Endothelial cell of umbilical vein (primary cell): ENCODE data around the gene DPF3. TPM values are rescaled to one million over a fixed set of nuclear protein-coding genes. Genes with fewer than 3 reads are reported as not detected.

Experiments
- BruUV-seq: library from RNA; stranded (reverse); fragments of 400-500 nt; replicated peaks from 2 replicates; lab custom pipeline; 2021; lab: Mats Ljungman, UMichigan
- CTCF ChIA-PET: fragments of 300-600, 350-600 bp; sonication (Branson Sonifier 250); formaldehyde crosslinking; loops from one replicate; lab custom pipeline; 2021; ENCODE audit warnings: antibody characterized with exemption, inconsistent platforms; lab: Charles Lee
- POLR2A ChIA-PET: fragments of 300-600, 350-600 bp; sonication (Branson Sonifier 250); formaldehyde crosslinking; loops from one replicate; lab custom pipeline; 2021; ENCODE audit warnings: antibody characterized with exemption, inconsistent platforms; lab: Charles Lee
- DNase-seq: peaks from one replicate; pipeline ENCODE4 v3.0.0-alpha.2; 2011; ENCODE audit warnings: low read depth, low spot score
- FAIRE-seq: peaks from 2 replicates; lab custom pipeline; 2011; peaks lifted over from hg19 to GRCh38; lab: Jason Lieb, UNC
- H2AFZ ChIP-seq: 2 replicates; pipeline ENCODE4 v1.6.0; 2012; ENCODE audit warnings: low read depth, low read length, control low read depth, inconsistent platforms
- H3K27ac ChIP-seq: 2 replicates; pipeline ENCODE4 v1.5.1; 2011; ENCODE audit warnings: low read depth, mild to moderate bottlenecking, control low read depth, low read length, moderate library complexity; ENCODE audit not compliant: insufficient read depth
- H3K27me3 ChIP-seq, 2 experiments: 2 replicates each; pipeline versions ENCODE4 v1.6.0 to v1.6.1; 2011; ENCODE audit warnings: low read length in 2 of 2, mixed read lengths in 1 of 2; ENCODE audit not compliant: control insufficient read depth in 2 of 2, insufficient read depth in 2 of 2
- H3K36me3 ChIP-seq, 2 experiments: 2 replicates in 1 of 2; 3 replicates in 1 of 2; pipeline ENCODE4 v1.5.1; 2011; ENCODE audit warnings: low read length in 2 of 2, mild to moderate bottlenecking in 1 of 2, moderate library complexity in 1 of 2; ENCODE audit not compliant: control insufficient read depth in 2 of 2, insufficient read depth in 2 of 2; ENCODE audit errors: extremely low read depth in 1 of 2
- H3K4me1 ChIP-seq: 3 replicates; pipeline ENCODE4 v1.5.1; 2011; ENCODE audit warnings: mild to moderate bottlenecking, low read length; ENCODE audit not compliant: control insufficient read depth, insufficient read depth; ENCODE audit errors: extremely low read depth
- H3K4me2 ChIP-seq: 2 replicates; pipeline ENCODE4 v1.6.1; 2011; ENCODE audit warnings: low read length, control low read depth, mixed read lengths; ENCODE audit not compliant: insufficient read depth
- H3K4me3 ChIP-seq, 3 experiments: fragments of 200-600 bp in 1 of 3; sonication (generic), shearing (Covaris generic) in 1 of 3; replicated peaks in 1 of 3; 2 replicates each; pipeline ENCODE4 v1.5.1; 2011 to 2016; ENCODE audit warnings: control low read depth in 3 of 3, low read length in 3 of 3, mild to moderate bottlenecking in 2 of 3, inconsistent platforms in 1 of 3, low read depth in 1 of 3, moderate library complexity in 1 of 3; ENCODE audit not compliant: insufficient read depth in 1 of 3
- H3K79me2 ChIP-seq: 2 replicates; pipeline ENCODE4 v1.6.0; 2012; ENCODE audit warnings: low read length, inconsistent platforms; ENCODE audit not compliant: control insufficient read depth, insufficient read depth
- H3K9ac ChIP-seq: replicated peaks from 2 replicates; pipeline ENCODE3; 2011; ENCODE audit warnings: low read length, control low read depth; ENCODE audit not compliant: insufficient read depth; ENCODE audit errors: extremely low read depth
- H3K9me1 ChIP-seq: replicated peaks from 3 replicates; pipeline ENCODE4 v1.6.0; 2011; ENCODE audit warnings: mild to moderate bottlenecking, low read length; ENCODE audit not compliant: control insufficient read depth, insufficient read depth; ENCODE audit errors: extremely low read depth
- H3K9me3 ChIP-seq: replicated peaks from 2 replicates; pipeline ENCODE4 v1.5.1; 2012; ENCODE audit warnings: low read length, inconsistent platforms; ENCODE audit not compliant: control insufficient read depth, insufficient read depth
- H4K20me1 ChIP-seq: replicated peaks from 2 replicates; pipeline ENCODE3; 2011; ENCODE audit warnings: mild to moderate bottlenecking, low read length; ENCODE audit not compliant: control insufficient read depth, insufficient read depth; ENCODE audit errors: extremely low read depth
- CTCF ChIP-seq, 2 donors: IDR thresholded peaks; 1 replicate in 1 of 2; 2 replicates in 1 of 2; pipeline ENCODE4 v1.5.1; 2011; ENCODE audit warnings: low read length in 2 of 2, mild to moderate bottlenecking in 2 of 2, moderate library complexity in 2 of 2, control low read depth in 1 of 2, inconsistent platforms in 1 of 2, low read depth in 1 of 2; ENCODE audit not compliant: insufficient read depth in 1 of 2; ENCODE audit errors: extremely low read depth in 1 of 2
- EZH2 ChIP-seq: IDR thresholded peaks from 2 replicates; pipeline ENCODE4 v1.6.1; 2012; ENCODE audit warnings: borderline replicate concordance, low read depth, mild to moderate bottlenecking, moderate library complexity, low read length, inconsistent platforms; ENCODE audit not compliant: severe bottlenecking
- FOS ChIP-seq: IDR thresholded peaks from 2 replicates; pipeline ENCODE4 v1.6.1; 2011; ENCODE audit warnings: mild to moderate bottlenecking, low read length, moderate library complexity, borderline replicate concordance; ENCODE audit not compliant: insufficient read depth
- GATA2 ChIP-seq: IDR thresholded peaks from 2 replicates; pipeline ENCODE4 v1.7.0; 2011; ENCODE audit warnings: low read depth, mild to moderate bottlenecking, moderate library complexity, mixed read lengths, low read length; ENCODE audit not compliant: insufficient read length, insufficient read depth
- JUN ChIP-seq: IDR thresholded peaks from 2 replicates; pipeline ENCODE4 v1.6.1; 2011; ENCODE audit warnings: borderline replicate concordance, low read depth; ENCODE audit not compliant: insufficient read length, insufficient read depth
- MAX ChIP-seq: IDR thresholded peaks from 2 replicates; pipeline ENCODE4 v1.6.1; 2011; ENCODE audit not compliant: insufficient read depth, insufficient read length
- MYC ChIP-seq: IDR thresholded peaks from one replicate; pipeline ENCODE4 v1.6.1; 2011; ENCODE audit warnings: mild to moderate bottlenecking, low read depth, low read length
- POLR2A ChIP-seq: IDR thresholded peaks from 2 replicates; pipeline ENCODE4 v1.6.1; 2012; ENCODE audit warnings: low read depth, mild to moderate bottlenecking, control low read depth, low read length
- POLR2AphosphoS5 ChIP-seq: IDR thresholded peaks from 2 replicates; pipeline ENCODE4 v1.6.1; 2012; ENCODE audit warnings: low read depth, mild to moderate bottlenecking, control low read depth, low read length, moderate library complexity; ENCODE audit not compliant: insufficient read depth
- dilution Hi-C: fragments of 300-500 bp; cut with MboI; formaldehyde crosslinking; loops from one replicate; pipeline ENCODE4 v1.15.0; 2019; ENCODE audit warnings: low sequenced_read_pairs; ENCODE audit not compliant: extremely low pct_ligation_motif_present
- intact Hi-C: fragments of 100-400 bp; cut with micrococcal nuclease; formaldehyde crosslinking; loops from one replicate; pipeline ENCODE4 v1.10.0; 2022
- polyA plus RNA-seq, 4 experiments: library from polyadenylated mRNA; depleted of rRNA in 3 of 4; stranded (reverse) in 3 of 4; unstranded in 1 of 4; fragments of >200 nt; gene quantifications; 2 replicates each; pipeline versions ENCODE4 v1.2.1 to v1.2.3, GENCODE V29; 2011 to 2012; ENCODE audit warnings: missing spikeins in 1 of 4
- total RNA-seq: library from RNA; stranded (reverse); gene quantifications from 2 replicates; pipeline ENCODE4 v1.2.3, GENCODE V29; 2021

Gene DPF3
- total and polyA plus RNA-seq, 2 donors (not counting 3 experiments of a cell fraction or from before 2014, with no cell fraction given), result 2.4 to 3.5 TPM

- no TSS peak for BruUV-seq
- FAIRE-seq (no peak), DNase-seq (no peak)
- CTCF ChIA-PET, result interaction anchor here (0.8 kb wide), 1 partner anchor 9 kb away, joined by 5 read pairs; no protein-coding TSS in a partner anchor
- Histone ChIP-seq H3K4me3 (no peak overlapping the region), H2AFZ (no peak overlapping the region), H3K4me1 (no peaks in the 10 kb centered on the region), H3K9me1 (no peaks in the 10 kb centered on the region), H3K27ac (no peak overlapping the region), H3K27me3 (no peaks in the 10 kb centered on the region), H3K79me2 (no peaks in the 10 kb centered on the region), H3K4me2 (no peak overlapping the region), H3K9ac (no peak overlapping the region), H3K36me3 (no peaks in the 10 kb centered on the region), H3K9me3 (no peaks in the 10 kb centered on the region), H4K20me1 (no peaks in the 10 kb centered on the region)
- dilution Hi-C loops (no loop called here), intact Hi-C loops (no loop called here)
- POLR2A ChIA-PET, result no interaction called here
- TF ChIP-seq FOS, result no peak
- no peak for TF ChIP-seq JUN
- no peak for TF ChIP-seq EZH2
- no peak for TF ChIP-seq MAX
- no peak for TF ChIP-seq MYC
- no peak for TF ChIP-seq CTCF (IDR thresholded peaks at IDR 0.05; ENCODE audit: extremely low read depth in 1 of 2, insufficient read depth in 1 of 2, low read depth in 1 of 2, low read length in 2 of 2)
- no peak for TF ChIP-seq GATA2
- no peak for TF ChIP-seq POLR2A
- no peak for TF ChIP-seq POLR2AphosphoS5
Observed at GRCh38 chr14:72754949-72755348, 139.0 kb downstream of the DPF3 start.
